Measurements from ENCODE around the gene SLC30A7. TPM values are rescaled to one million over a fixed set of nuclear protein-coding genes. Genes with fewer than 3 reads are reported as not detected.

The SLC30A7 gene
- total and polyA plus RNA-seq, 2 of the 13 experiments (the other 11 are each of a cell fraction or from before 2014, with no cell fraction given) = 8.3 to 40.8 TPM

DNA sequence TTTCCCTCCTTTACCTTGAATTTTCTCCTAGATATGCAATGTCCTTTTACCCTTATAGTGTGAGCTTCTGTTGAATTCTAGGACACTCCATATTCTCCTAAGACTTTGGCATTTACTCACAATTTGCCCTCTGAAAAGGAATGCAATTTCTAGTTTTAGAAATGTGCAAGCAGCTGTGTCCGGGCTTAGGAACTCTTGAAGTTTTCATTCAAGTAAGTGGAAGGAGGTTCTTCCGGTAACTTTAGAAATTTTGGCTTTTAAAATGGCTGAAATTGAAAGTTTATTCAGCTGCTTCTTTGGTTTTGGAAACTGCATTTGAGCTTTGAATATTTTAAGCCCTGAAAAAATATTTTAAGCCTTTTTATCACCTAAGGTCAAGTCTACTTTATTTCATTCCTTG lies 73.4 kb downstream of the SLC30A7 start:
- DNase-seq (ENCODE audit: low spot score) (no peak), FAIRE-seq (no peak), ATAC-seq (no peak)
- intact Hi-C loops (cut with micrococcal nuclease; ENCODE audit: unreplicated experiment) (no loop called here), in situ Hi-C loops (cut with HindIII; ENCODE audit: extremely low pct_ligation_motif_present, low pct_unique_long_range_greater_than_20kb) (no loop called here)
- no peaks in the 10 kb centered on the region for H3K9me3 ChIP-seq (ENCODE audit: low read length)
- POLR2A ChIA-PET = no interaction called here
- H2AFZ ChIP-seq (ENCODE audit: low read length) = no peak overlapping the region
- no peak overlapping the region for H3K4me3 ChIP-seq (replicated peaks in 1 of 3; ENCODE audit: insufficient read depth in 1 of 3, low read depth in 2 of 3, low read length in 3 of 3)
- no TSS peak for BruUV-seq (replicated peaks)
- no peaks in the 10 kb centered on the region for H3K79me2 ChIP-seq (ENCODE audit: insufficient read depth, low read length)
- H3K9ac ChIP-seq (ENCODE audit: insufficient read depth, low read depth, low read length) = no peak overlapping the region
- no peaks in the 10 kb centered on the region for H3K4me1 ChIP-seq (ENCODE audit: insufficient read depth, low read length)
- 94% methylated on average over 2 of the region's 2 CpGs for whole genome bisulfite sequencing (ENCODE audit: low lambda C conversion rate)
- no peak overlapping the region for H3K27ac ChIP-seq (ENCODE audit: extremely low read length, insufficient read depth, low read length)
- no peak for TF ChIP-seq CREM (IDR thresholded peaks at IDR 0.05)
- TF ChIP-seq CREM (CRISPR knock-in tag; IDR thresholded peaks at IDR 0.05) = no peak
- TF ChIP-seq SP2 (CRISPR knock-in tag; IDR thresholded peaks at IDR 0.05) = no peak
- no peak for TF ChIP-seq ZNF614 (CRISPR knock-in tag; IDR thresholded peaks at IDR 0.05; ENCODE audit: borderline replicate concordance)
- no peak for TF ChIP-seq ZNF263 (CRISPR knock-in tag; IDR thresholded peaks at IDR 0.05)
- no peak for TF ChIP-seq ZNF124 (CRISPR knock-in tag; IDR thresholded peaks at IDR 0.05)
- TF ChIP-seq SMC3 (IDR thresholded peaks at IDR 0.05; ENCODE audit: low read length) = no peak
- TF ChIP-seq, protein P1, sequence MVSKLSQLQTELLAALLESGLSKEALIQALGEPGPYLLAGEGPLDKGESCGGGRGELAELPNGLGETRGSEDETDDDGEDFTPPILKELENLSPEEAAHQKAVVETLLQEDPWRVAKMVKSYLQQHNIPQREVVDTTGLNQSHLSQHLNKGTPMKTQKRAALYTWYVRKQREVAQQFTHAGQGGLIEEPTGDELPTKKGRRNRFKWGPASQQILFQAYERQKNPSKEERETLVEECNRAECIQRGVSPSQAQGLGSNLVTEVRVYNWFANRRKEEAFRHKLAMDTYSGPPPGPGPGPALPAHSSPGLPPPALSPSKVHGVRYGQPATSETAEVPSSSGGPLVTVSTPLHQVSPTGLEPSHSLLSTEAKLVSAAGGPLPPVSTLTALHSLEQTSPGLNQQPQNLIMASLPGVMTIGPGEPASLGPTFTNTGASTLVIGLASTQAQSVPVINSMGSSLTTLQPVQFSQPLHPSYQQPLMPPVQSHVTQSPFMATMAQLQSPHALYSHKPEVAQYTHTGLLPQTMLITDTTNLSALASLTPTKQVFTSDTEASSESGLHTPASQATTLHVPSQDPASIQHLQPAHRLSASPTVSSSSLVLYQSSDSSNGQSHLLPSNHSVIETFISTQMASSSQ (IDR thresholded peaks at IDR 0.05; ENCODE audit: low read depth) = no peak
- TF ChIP-seq, protein P1 (CRISPR knock-in tag; IDR thresholded peaks at IDR 0.05; ENCODE audit: borderline replicate concordance) = no peak
- TF ChIP-seq ZNF274 (CRISPR knock-in tag; IDR thresholded peaks at IDR 0.05) = no peak
- TF ChIP-seq, protein P2, sequence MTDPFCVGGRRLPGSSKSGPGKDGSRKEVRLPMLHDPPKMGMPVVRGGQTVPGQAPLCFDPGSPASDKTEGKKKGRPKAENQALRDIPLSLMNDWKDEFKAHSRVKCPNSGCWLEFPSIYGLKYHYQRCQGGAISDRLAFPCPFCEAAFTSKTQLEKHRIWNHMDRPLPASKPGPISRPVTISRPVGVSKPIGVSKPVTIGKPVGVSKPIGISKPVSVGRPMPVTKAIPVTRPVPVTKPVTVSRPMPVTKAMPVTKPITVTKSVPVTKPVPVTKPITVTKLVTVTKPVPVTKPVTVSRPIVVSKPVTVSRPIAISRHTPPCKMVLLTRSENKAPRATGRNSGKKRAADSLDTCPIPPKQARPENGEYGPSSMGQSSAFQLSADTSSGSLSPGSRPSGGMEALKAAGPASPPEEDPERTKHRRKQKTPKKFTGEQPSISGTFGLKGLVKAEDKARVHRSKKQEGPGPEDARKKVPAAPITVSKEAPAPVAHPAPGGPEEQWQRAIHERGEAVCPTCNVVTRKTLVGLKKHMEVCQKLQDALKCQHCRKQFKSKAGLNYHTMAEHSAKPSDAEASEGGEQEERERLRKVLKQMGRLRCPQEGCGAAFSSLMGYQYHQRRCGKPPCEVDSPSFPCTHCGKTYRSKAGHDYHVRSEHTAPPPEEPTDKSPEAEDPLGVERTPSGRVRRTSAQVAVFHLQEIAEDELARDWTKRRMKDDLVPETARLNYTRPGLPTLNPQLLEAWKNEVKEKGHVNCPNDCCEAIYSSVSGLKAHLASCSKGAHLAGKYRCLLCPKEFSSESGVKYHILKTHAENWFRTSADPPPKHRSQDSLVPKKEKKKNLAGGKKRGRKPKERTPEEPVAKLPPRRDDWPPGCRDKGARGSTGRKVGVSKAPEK (CRISPR knock-in tag; IDR thresholded peaks at IDR 0.05; ENCODE audit: borderline replicate concordance) = no peak
- no peak for TF ChIP-seq TBP (CRISPR knock-in tag; IDR thresholded peaks at IDR 0.05)
- no peaks in the 10 kb centered on the region for H3K27me3 ChIP-seq (ENCODE audit: control insufficient read depth in 1 of 2, insufficient read depth in 2 of 2, low read length in 2 of 2)
- CTCF ChIA-PET (ENCODE audit: low intra/inter-chr PET ratio, low total read pairs) = no interaction called here
- H3K36me3 ChIP-seq (replicated peaks in 1 of 2; ENCODE audit: control insufficient read depth in 1 of 2, insufficient read depth in 2 of 2, low read length in 2 of 2) = peaks cover 5 to 39% of the 10 kb centered on the region in 2 experiments; a peak in 4 of 5 replicates
- no peaks in the 10 kb centered on the region for H4K20me1 ChIP-seq (ENCODE audit: insufficient read depth, low read length)
- H3K4me2 ChIP-seq (ENCODE audit: low read depth, low read length) = no peak overlapping the region
